ENCODE results near the gene PPARGC1A. TPM values are rescaled to one million over a fixed set of nuclear protein-coding genes. Genes with fewer than 3 reads are reported as not detected.

The PPARGC1A gene
- polyA plus RNA-seq, 1 donor: 32.8 TPM

GRCh38 chr4:23911675-23912455 is 22.0 kb upstream of the PPARGC1A start:
- no peak for DNase-seq

GRCh38 chr4:23909671-23910070 is 19.8 kb upstream of the PPARGC1A start:
- no peak for DNase-seq

- no peak for DNase-seq
Observed at GRCh38 chr4:23906839-23907238, 17.0 kb upstream of the PPARGC1A start.

- DNase-seq: no peak
Observed at GRCh38 chr4:23904639-23905071, 14.8 kb upstream of the PPARGC1A start.

GRCh38 chr4:23903859-23904438 is 14.1 kb upstream of the PPARGC1A start:
- DNase-seq: no peak

- DNase-seq: no peak
Observed at GRCh38 chr4:23902222-23902804, 12.5 kb upstream of the PPARGC1A start.

- no peak for DNase-seq
Observed at GRCh38 chr4:23900636-23901035, 10.8 kb upstream of the PPARGC1A start.

GRCh38 chr4:23899565-23899964 is 9.7 kb upstream of the PPARGC1A start:
- DNase-seq: no peak

GRCh38 chr4:23897564-23898109 is 7.8 kb upstream of the PPARGC1A start:
- no peak for DNase-seq

GRCh38 chr4:23894021-23894420 is 4.2 kb upstream of the PPARGC1A start:
- no peak for DNase-seq

GRCh38 chr4:23891064-23891421 is 1.2 kb upstream of the PPARGC1A start:
- DNase-seq: no peak

- no peak for DNase-seq
Observed at GRCh38 chr4:23890369-23891063, 669 bp upstream of the PPARGC1A start.

- DNase-seq: no peak
Observed at GRCh38 chr4:23889391-23889790, 456 bp downstream of the PPARGC1A start.

GRCh38 chr4:23888421-23889319 is 1.2 kb downstream of the PPARGC1A start:
- DNase-seq: no peak

GRCh38 chr4:23887989-23888388 is 1.9 kb downstream of the PPARGC1A start:
- DNase-seq: no peak

- no peak for DNase-seq
Observed at GRCh38 chr4:23887173-23887572, 2.7 kb downstream of the PPARGC1A start.

GRCh38 chr4:23885943-23886590 is 3.8 kb downstream of the PPARGC1A start:
- no peak for DNase-seq

- DNase-seq: no peak
Observed at GRCh38 chr4:23884741-23885140, 5.1 kb downstream of the PPARGC1A start.

GRCh38 chr4:23884261-23884660 is 5.6 kb downstream of the PPARGC1A start:
- no peak for DNase-seq

GRCh38 chr4:23882976-23883531 is 6.8 kb downstream of the PPARGC1A start:
- DNase-seq: no peak

Measured in left kidney (tissue), 2 donors.